ENCODE measurements around the gene SEMA3G. TPM values are rescaled to one million over a fixed set of nuclear protein-coding genes. Genes with fewer than 3 reads are reported as not detected.

The SEMA3G gene
- total and polyA plus RNA-seq, 2 experiments from 2014 or later = 3.4 to 13.6 TPM

- DNase-seq (ENCODE audit: low read depth in 1 of 2, low spot score in 1 of 2) = no peak
- no peak for TF ChIP-seq CTCF (IDR thresholded peaks at IDR 0.05; ENCODE audit: low read depth, low read length)
- Histone ChIP-seq H3K4me3 (no peak overlapping the region), H3K27ac (peak overlapping the region; percentile 62), H3K4me1 (ENCODE audit: low read depth) (no peaks in the 10 kb centered on the region), H3K27me3 (no peaks in the 10 kb centered on the region), H3K9me3 (ENCODE audit: low read depth) (no peaks in the 10 kb centered on the region), H3K36me3 (peaks cover 60% of the 10 kb centered on the region)
These were observed 45.4 kb upstream of the SEMA3G start for GRCh38 chr3:52490035-52490938.

GRCh38 chr3:52489453-52489852 lies 44.5 kb upstream of the SEMA3G start:
- Histone ChIP-seq H3K27ac (no peak overlapping the region), H3K4me1 (ENCODE audit: low read depth) (peaks cover 8% of the 10 kb centered on the region), H3K4me3 (no peak overlapping the region), H3K27me3 (no peaks in the 10 kb centered on the region), H3K9me3 (ENCODE audit: low read depth) (no peaks in the 10 kb centered on the region), H3K36me3 (peaks cover 60% of the 10 kb centered on the region)
- no peak for TF ChIP-seq CTCF (IDR thresholded peaks at IDR 0.05; ENCODE audit: low read depth, low read length)
- no peak for DNase-seq (ENCODE audit: low read depth in 1 of 2, low spot score in 1 of 2)

GRCh38 chr3:52488746-52489145 lies 43.8 kb upstream of the SEMA3G start:
- Histone ChIP-seq H3K36me3 (peaks cover 60% of the 10 kb centered on the region), H3K9me3 (ENCODE audit: low read depth) (no peaks in the 10 kb centered on the region), H3K27ac (no peak overlapping the region), H3K4me1 (ENCODE audit: low read depth) (peaks cover 15% of the 10 kb centered on the region), H3K4me3 (no peak overlapping the region), H3K27me3 (no peaks in the 10 kb centered on the region)
- DNase-seq (ENCODE audit: low read depth in 1 of 2, low spot score in 1 of 2) = no peak
- TF ChIP-seq CTCF (IDR thresholded peaks at IDR 0.05; ENCODE audit: low read depth, low read length) = no peak

GRCh38 chr3:52487788-52488691 lies 43.1 kb upstream of the SEMA3G start:
- Histone ChIP-seq H3K27me3 (no peaks in the 10 kb centered on the region), H3K4me1 (ENCODE audit: low read depth) (peaks cover 22% of the 10 kb centered on the region), H3K9me3 (ENCODE audit: low read depth) (no peaks in the 10 kb centered on the region), H3K36me3 (peaks cover 56% of the 10 kb centered on the region), H3K27ac (no peak overlapping the region), H3K4me3 (no peak overlapping the region)
- no peak for TF ChIP-seq CTCF (IDR thresholded peaks at IDR 0.05; ENCODE audit: low read depth, low read length)
- DNase-seq (ENCODE audit: low read depth in 1 of 2, low spot score in 1 of 2) = no peak

GRCh38 chr3:52487050-52487787 lies 42.3 kb upstream of the SEMA3G start:
- Histone ChIP-seq H3K4me1 (ENCODE audit: low read depth) (peaks cover 26% of the 10 kb centered on the region), H3K36me3 (peaks cover 53% of the 10 kb centered on the region), H3K27me3 (no peaks in the 10 kb centered on the region), H3K9me3 (ENCODE audit: low read depth) (no peaks in the 10 kb centered on the region), H3K4me3 (no peak overlapping the region), H3K27ac (no peak overlapping the region)
- DNase-seq (ENCODE audit: low read depth in 1 of 2, low spot score in 1 of 2) = no peak
- no peak for TF ChIP-seq CTCF (IDR thresholded peaks at IDR 0.05; ENCODE audit: low read depth, low read length)

Measured in cardiac muscle cell (in vitro differentiated cells and primary cell).